Measurements from ENCODE around the gene ERBB3.
"Not testable (repeated sequence)": the region's sequence is repeated elsewhere in the genome, so short reads cannot be mapped to it uniquely, and the experiment has no call there.

Gene ERBB3

GRCh38 chr12:56079723-56080555, at the start of gene ERBB3:
TSS of gene ERBB3 (plus strand) at chr12:56080165. CDS start at chr12:56080301, 136 bp downstream.
- peak; percentile 58 for DNase-seq

GRCh38 chr12:56031987-56032386, 48.0 kb upstream of the ERBB3 start:
- no peak for DNase-seq

GRCh38 chr12:56034586-56035332, 45.2 kb upstream of the ERBB3 start:
- DNase-seq = no peak

GRCh38 chr12:56037161-56037560, 42.8 kb upstream of the ERBB3 start:
- DNase-seq = no peak

GRCh38 chr12:56038022-56038655, 41.8 kb upstream of the ERBB3 start:
- no peak for DNase-seq

GRCh38 chr12:56040151-56040550, 39.8 kb upstream of the ERBB3 start:
- no peak for DNase-seq

GRCh38 chr12:56040963-56041551, 38.9 kb upstream of the ERBB3 start:
- no peak for DNase-seq

- DNase-seq = peak; percentile 100
Measured at GRCh38 chr12:56041552-56042429, 38.2 kb upstream of the ERBB3 start, which contains the start of gene RPS26. TSS of gene RPS26 (plus strand) at chr12:56041918. CDS start at chr12:56042167, 249 bp downstream.

GRCh38 chr12:56042430-56042813, 37.5 kb upstream of the ERBB3 start:
- not testable (repeated sequence) for DNase-seq

- DNase-seq = no peak
Measured at GRCh38 chr12:56042843-56043242, 37.1 kb upstream of the ERBB3 start.

- DNase-seq = peak; percentile 20
Measured at GRCh38 chr12:56046027-56046780, 33.8 kb upstream of the ERBB3 start.

GRCh38 chr12:56053407-56053893, 26.5 kb upstream of the ERBB3 start:
- no peak for DNase-seq

GRCh38 chr12:56059964-56060363, 20.0 kb upstream of the ERBB3 start:
- DNase-seq = not testable (repeated sequence)

- no peak for DNase-seq
Measured at GRCh38 chr12:56061982-56062381, 18.0 kb upstream of the ERBB3 start.

GRCh38 chr12:56062996-56063395, 17.0 kb upstream of the ERBB3 start:
- no peak for DNase-seq

- DNase-seq = no peak
Measured at GRCh38 chr12:56071648-56072047, 8.3 kb upstream of the ERBB3 start.

GRCh38 chr12:56074396-56074795, 5.6 kb upstream of the ERBB3 start:
- no peak for DNase-seq

- not testable (repeated sequence) for DNase-seq
Measured at GRCh38 chr12:56077966-56078365, 2.0 kb upstream of the ERBB3 start.

GRCh38 chr12:56078427-56078826, 1.5 kb upstream of the ERBB3 start:
- DNase-seq = no peak

GRCh38 chr12:56078931-56079722, 838 bp upstream of the ERBB3 start:
- DNase-seq = peak; percentile 64
